IMR-90 (cell line): ENCODE measurements around the gene ATP2B1. TPM values are rescaled to one million over a fixed set of nuclear protein-coding genes. Genes with fewer than 3 reads are reported as not detected.

Experiments
- ATAC-seq: fragments of 200-7000 bp; cut with Tn5 transposase; 2 replicates; pipeline ENCODE4 v1.9.1; 2020; ENCODE audit warnings: low read depth, mild to moderate bottlenecking, moderate library complexity
- BruUV-seq: library from RNA; stranded (reverse); fragments of 400-500 nt; replicated peaks from 2 replicates; lab custom pipeline; 2021; lab: Mats Ljungman, UMichigan
- CTCF ChIA-PET: fragments of 300-600 bp; formaldehyde crosslinking; extraction: SDS; loops from one replicate; lab custom pipeline; 2021; ENCODE audit warnings: antibody characterized with exemption; lab: Yijun Ruan, JAX
- POLR2A ChIA-PET: fragments of 300-600 bp; sonication (Branson Sonifier 250); formaldehyde crosslinking; loops from one replicate; lab custom pipeline; 2022; ENCODE audit warnings: antibody characterized with exemption; ENCODE audit not compliant: unreplicated experiment; lab: Charles Lee
- DNase-seq: peaks from one replicate; pipeline ENCODE4 v3.0.0; 2013
- H2AFZ ChIP-seq: replicated peaks from 2 replicates; pipeline ENCODE3; 2013; ENCODE audit warnings: low read length, mild to moderate bottlenecking; ENCODE audit not compliant: poor library complexity
- H2AK5ac ChIP-seq: 2 replicates; pipeline ENCODE4 v1.6.1; 2013; ENCODE audit warnings: low read depth, low read length, inconsistent platforms
- H2AK9ac ChIP-seq: replicated peaks from 2 replicates; pipeline ENCODE3; 2013; ENCODE audit warnings: mild to moderate bottlenecking, low read depth, low read length, moderate library complexity; ENCODE audit not compliant: poor library complexity
- H2BK120ac ChIP-seq: 2 replicates; pipeline ENCODE4 v1.6.1; 2013; ENCODE audit warnings: low read depth, low read length, inconsistent platforms
- H2BK15ac ChIP-seq: 3 replicates; pipeline ENCODE4 v1.6.1; 2013; ENCODE audit warnings: low read depth, low read length, inconsistent platforms
- H2BK20ac ChIP-seq: 2 replicates; pipeline ENCODE4 v1.6.1; 2013; ENCODE audit warnings: low read depth, mild to moderate bottlenecking, inconsistent platforms, low read length, moderate library complexity
- H2BK5ac ChIP-seq: 2 replicates; pipeline ENCODE4 v1.6.1; 2013; ENCODE audit warnings: mild to moderate bottlenecking, low read depth, low read length, inconsistent platforms; ENCODE audit not compliant: poor library complexity, severe bottlenecking
- H3K14ac ChIP-seq: replicated peaks from 2 replicates; pipeline ENCODE4 v1.6.1; 2013; ENCODE audit warnings: low read depth, low read length, inconsistent platforms
- H3K18ac ChIP-seq: 2 replicates; pipeline ENCODE4 v1.6.1; 2013; ENCODE audit warnings: low read depth, low read length, control low read depth
- H3K23ac ChIP-seq: 2 replicates; pipeline ENCODE4 v1.6.1; 2013; ENCODE audit warnings: low read depth, low read length, inconsistent platforms
- H3K27ac ChIP-seq: 2 replicates; pipeline ENCODE4 v1.5.1; 2013; ENCODE audit warnings: mild to moderate bottlenecking, control low read depth, low read length; ENCODE audit not compliant: insufficient read depth
- H3K27me3 ChIP-seq: 2 replicates; pipeline ENCODE4 v1.6.1; 2013; ENCODE audit warnings: low read length; ENCODE audit not compliant: control insufficient read depth, insufficient read depth
- H3K36me3 ChIP-seq: 2 replicates; pipeline ENCODE4 v1.6.1; 2013; ENCODE audit warnings: low read length, mixed read lengths; ENCODE audit not compliant: control insufficient read depth, insufficient read depth
- H3K4ac ChIP-seq: 2 replicates; pipeline ENCODE4 v1.6.1; 2013; ENCODE audit warnings: low read depth, low read length, inconsistent platforms
- H3K4me1 ChIP-seq: 2 replicates; pipeline ENCODE4 v1.6.1; 2013; ENCODE audit warnings: low read length, mixed read lengths; ENCODE audit not compliant: control insufficient read depth, insufficient read depth
- H3K4me2 ChIP-seq: 2 replicates; pipeline ENCODE4 v1.6.1; 2013; ENCODE audit warnings: low read depth, mild to moderate bottlenecking, control low read depth, low read length, moderate library complexity
- H3K4me3 ChIP-seq: 2 replicates; pipeline ENCODE4 v1.5.1; 2013; ENCODE audit warnings: low read depth, mild to moderate bottlenecking, control low read depth, low read length, moderate library complexity; ENCODE audit not compliant: insufficient read depth
- H3K56ac ChIP-seq: 2 replicates; pipeline ENCODE4 v1.6.1; 2013; ENCODE audit warnings: low read length, inconsistent platforms; ENCODE audit not compliant: insufficient read depth; ENCODE audit errors: extremely low read depth
- H3K79me1 ChIP-seq, 2 experiments: 2 replicates each; pipeline ENCODE4 v1.6.1; 2013; ENCODE audit warnings: low read length in 2 of 2, inconsistent platforms in 1 of 2, low read depth in 1 of 2
- H3K9ac ChIP-seq: 2 replicates; pipeline ENCODE4 v1.6.1; 2013; ENCODE audit warnings: low read depth, low read length, control low read depth
- H3K9me1 ChIP-seq: 2 replicates; pipeline ENCODE4 v1.6.1; 2013; ENCODE audit warnings: low read length, inconsistent platforms; ENCODE audit not compliant: insufficient read depth
- H3K9me3 ChIP-seq: 2 replicates; pipeline ENCODE4 v1.6.1; 2013; ENCODE audit warnings: low read length; ENCODE audit not compliant: control insufficient read depth, insufficient read depth
- H4K20me1 ChIP-seq: 2 replicates; pipeline ENCODE4 v1.6.1; 2013; ENCODE audit warnings: low read length, inconsistent platforms; ENCODE audit not compliant: insufficient read depth
- H4K5ac ChIP-seq: 2 replicates; pipeline ENCODE4 v1.6.1; 2013; ENCODE audit warnings: mild to moderate bottlenecking, low read depth, low read length, control low read depth
- H4K8ac ChIP-seq, 2 experiments: 2 replicates each; pipeline ENCODE4 v1.6.1; 2013; ENCODE audit warnings: low read depth in 2 of 2, low read length in 2 of 2, control low read depth in 1 of 2, inconsistent platforms in 1 of 2
- H4K91ac ChIP-seq: 2 replicates; pipeline ENCODE4 v1.6.1; 2013; ENCODE audit warnings: low read depth, low read length, inconsistent platforms; ENCODE audit not compliant: insufficient read depth
- CTCF ChIP-seq: conservative IDR thresholded peaks from 2 replicates; pipeline ENCODE4 v1.5.1; 2012; ENCODE audit warnings: mild to moderate bottlenecking, low read depth, low read length, improper control_type of control experiment
- ELK1 ChIP-seq: fragments of 150-350 bp; IDR thresholded peaks from 2 replicates; pipeline ENCODE4 v1.6.1; 2016; ENCODE audit warnings: low read depth, mild to moderate bottlenecking, low read length, moderate library complexity, borderline replicate concordance
- FOS ChIP-seq: fragments of 150-350 bp; IDR thresholded peaks from 2 replicates; pipeline ENCODE4 v1.6.1; 2016; ENCODE audit warnings: low read depth, low read length
- SMC3 ChIP-seq: fragments of 150-350 bp; IDR thresholded peaks from 2 replicates; pipeline ENCODE4 v1.6.1; 2016; ENCODE audit warnings: low read depth, mild to moderate bottlenecking, antibody characterized with exemption, low read length, moderate library complexity
- WGBS, 2 experiments: methylation state at CpG; one replicate each; pipeline versions ENCODE4 v1.1.5 to v1.1.7; 2013; ENCODE audit warnings: missing lambda C conversion rate in 2 of 2; ENCODE audit not compliant: insufficient read length in 1 of 2; ENCODE audit errors: extremely low coverage in 2 of 2; 5-methylcytosine and 5-hydroxymethylcytosine counted together
- dilution Hi-C: fragments of 300-500 bp; cut with HindIII; formaldehyde crosslinking; loops from one replicate; pipeline ENCODE4 v1.14.3; 2018; ENCODE audit warnings: low sequenced_read_pairs; ENCODE audit not compliant: unreplicated experiment
- in situ Hi-C: fragments of 300-500 bp; cut with MboI; formaldehyde crosslinking; loops from 3 replicates; pipeline ENCODE4 v1.14.3; 2019; ENCODE audit warnings: low sequenced_read_pairs, inconsistent platforms, mixed read lengths
- intact Hi-C: fragments of 100-400 bp; cut with micrococcal nuclease; formaldehyde crosslinking; loops from 2 replicates; pipeline ENCODE4 v1.10.0; 2022
- polyA plus RNA-seq, 3 experiments: library from polyadenylated mRNA; depleted of rRNA; stranded (reverse); fragments of >200 nt; gene quantifications; 2 replicates each; pipeline ENCODE4 v1.2.3, GENCODE V29; 2012; ENCODE audit warnings: low replicate concordance in 1 of 3
- total RNA-seq: library from RNA; depleted of rRNA; stranded (reverse); fragments of >200 nt; gene quantifications from 2 replicates; pipeline ENCODE4 v1.2.3, GENCODE V29; 2012

ATP2B1 gene
- total and polyA plus RNA-seq, 2 of the 4 experiments (the other 2 are of a cell fraction): 9.9 to 32.6 TPM

DNA sequence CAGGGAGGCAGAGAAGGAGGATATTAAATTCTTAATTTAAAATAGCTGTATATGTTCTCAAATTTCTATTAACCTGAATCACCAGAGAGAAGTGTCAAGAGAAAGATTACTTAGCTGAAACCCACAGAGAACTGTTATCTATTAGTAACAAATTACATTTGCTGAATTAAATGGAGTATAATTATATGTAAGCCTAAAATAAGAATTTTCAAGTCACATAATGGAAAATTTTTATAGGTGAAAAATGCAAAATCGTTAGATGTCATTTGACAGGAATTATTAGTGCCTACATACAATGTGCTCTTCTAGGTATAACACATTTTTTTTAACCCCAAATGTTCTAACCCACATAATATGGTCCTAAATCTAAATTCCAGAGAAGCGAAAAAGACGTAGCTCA is 4.1 kb upstream of the ATP2B1 start:
- H4K8ac ChIP-seq: no peak overlapping the region
- no peak overlapping the region for H3K9ac ChIP-seq

More for the DNA sequence above, 4.1 kb upstream of the ATP2B1 start:
- Histone ChIP-seq H3K56ac (no peak overlapping the region), H3K9me3 (peaks cover 2% of the 10 kb centered on the region; the same call in 1 of the 2 replicates), H4K5ac (no peak overlapping the region), H2AK9ac (no peak overlapping the region), H4K20me1 (0 out of 2 replicates have a peak, but pooled peaks cover 7% of the 10 kb centered on the region), H3K27ac (no peak overlapping the region), H3K36me3 (no peaks in the 10 kb centered on the region), H4K91ac (no peak overlapping the region), H3K14ac (no peak overlapping the region), H3K4me2 (no peak overlapping the region), H3K18ac (no peak overlapping the region), H2AK5ac (no peak overlapping the region), H3K4me3 (no peak overlapping the region), H3K23ac (no peak overlapping the region), H3K4me1 (no peaks in the 10 kb centered on the region), H2BK20ac (no peak overlapping the region), H2BK5ac (no peak overlapping the region), H3K27me3 (no peaks in the 10 kb centered on the region), H2BK120ac (no peak overlapping the region), H2BK15ac (no peak overlapping the region), H3K79me1 (peaks cover under 1 to 7% of the 10 kb centered on the region in 2 experiments; a peak in 2 of 4 replicates), H3K4ac (no peak overlapping the region), H3K9me1 (no peaks in the 10 kb centered on the region), H2AFZ (no peak overlapping the region)
- in situ Hi-C loops (no loop called here), intact Hi-C loops (no loop called here), dilution Hi-C loops (no loop called here)
- POLR2A ChIA-PET: no interaction called here
- no TSS peak for BruUV-seq
- no peak for TF ChIP-seq SMC3
- TF ChIP-seq CTCF: no peak
- no peak for TF ChIP-seq FOS
- no peak for TF ChIP-seq ELK1
- CTCF ChIA-PET: no interaction called here
- WGBS, 2 experiments: no CpG with 5 or more reads among the region's 3 CpGs
- DNase-seq: no peak
- ATAC-seq: no peak
